GM23338 (cell line): ENCODE data around the gene NUTM2F. TPM values are rescaled to one million over a fixed set of nuclear protein-coding genes. Genes with fewer than 3 reads are reported as not detected.
A peak's percentile ranks its signal among the peaks of the same experiment; 100 is the strongest.
"Not testable (repeated sequence)": the region's sequence is repeated elsewhere in the genome, so short reads cannot be mapped to it uniquely, and the experiment has no call there.

Experiments
- ATAC-seq: fragments of 200-7000 bp; cut with Tn5 transposase; 3 replicates; pipeline ENCODE4 v1.9.1; 2020
- DNase-seq: peaks from one replicate; pipeline ENCODE4 v3.0.0-alpha.2; 2015; ENCODE audit warnings: low spot score
- H2AFZ ChIP-seq: fragments of 200-600 bp; sonication (generic); 2 replicates; pipeline ENCODE4 v1.8.0; 2016; ENCODE audit warnings: antibody characterized with exemption, mild to moderate bottlenecking, moderate library complexity
- H3F3A ChIP-seq: fragments of 200-600 bp; sonication (generic); replicated peaks from 2 replicates; pipeline ENCODE4 v1.8.0; 2017; ENCODE audit warnings: antibody characterized with exemption, mixed run types, low read depth
- H3K27ac ChIP-seq: fragments of 200-600 bp; sonication (generic); 2 replicates; pipeline ENCODE4 v1.6.1; 2016; ENCODE audit warnings: low read depth
- H3K27me3 ChIP-seq: fragments of 200-600 bp; sonication (generic); 2 replicates; pipeline ENCODE4 v1.8.0; 2016; ENCODE audit warnings: mild to moderate bottlenecking, mixed run types, moderate library complexity; ENCODE audit not compliant: insufficient read depth
- H3K36me3 ChIP-seq: fragments of 200-600 bp; sonication (generic); 2 replicates; pipeline ENCODE4 v1.8.0; 2016; ENCODE audit warnings: mild to moderate bottlenecking; ENCODE audit not compliant: insufficient read depth
- H3K4me1 ChIP-seq: fragments of 200-600 bp; sonication (generic); 2 replicates; pipeline ENCODE4 v1.8.0; 2016; ENCODE audit warnings: mild to moderate bottlenecking, moderate library complexity; ENCODE audit not compliant: insufficient read depth
- H3K4me2 ChIP-seq: fragments of 200-600 bp; sonication (generic); 2 replicates; pipeline ENCODE4 v1.7.1; 2017; ENCODE audit warnings: mixed run types
- H3K4me3 ChIP-seq: fragments of 200-600 bp; sonication (generic); 2 replicates; pipeline ENCODE4 v1.6.1; 2016; ENCODE audit warnings: mixed run types
- H3K79me2 ChIP-seq: fragments of 200-600 bp; sonication (generic); replicated peaks from 2 replicates; pipeline ENCODE4 v1.8.0; 2017; ENCODE audit warnings: mild to moderate bottlenecking; ENCODE audit not compliant: insufficient read depth
- H3K9me2 ChIP-seq: fragments of 200-600 bp; sonication (generic); 2 replicates; pipeline ENCODE4 v1.8.0; 2017; ENCODE audit not compliant: insufficient read depth
- H4K20me1 ChIP-seq: fragments of 200-600 bp; sonication (generic); replicated peaks from 2 replicates; pipeline ENCODE4 v1.8.0; 2017; ENCODE audit warnings: mild to moderate bottlenecking; ENCODE audit not compliant: insufficient read depth
- H3K27ac Mint-ChIP-seq: 2 replicates; pipeline ENCODE4 v1.8.0; 2020; ENCODE audit warnings: inconsistent platforms, mild to moderate bottlenecking, moderate library complexity, mixed read lengths
- H3K27me3 Mint-ChIP-seq: 3 replicates; pipeline ENCODE4 v1.8.0; 2022; ENCODE audit warnings: low read depth, mild to moderate bottlenecking, moderate library complexity, mixed read lengths, inconsistent platforms; ENCODE audit not compliant: insufficient read depth, poor library complexity
- H3K36me3 Mint-ChIP-seq: 3 replicates; pipeline ENCODE4 v1.8.0; 2021; ENCODE audit warnings: low read depth, mild to moderate bottlenecking, inconsistent platforms, moderate library complexity, mixed read lengths
- H3K4me1 Mint-ChIP-seq: 3 replicates; pipeline ENCODE4 v1.8.0; 2020; ENCODE audit warnings: mild to moderate bottlenecking, inconsistent platforms, mixed read lengths
- H3K4me3 Mint-ChIP-seq: 3 replicates; pipeline ENCODE4 v1.8.0; 2021; ENCODE audit warnings: moderate library complexity, mild to moderate bottlenecking, inconsistent platforms, mixed read lengths
- H3K9me3 Mint-ChIP-seq: 3 replicates; pipeline ENCODE4 v1.8.0; 2020; ENCODE audit warnings: moderate library complexity, mild to moderate bottlenecking, inconsistent platforms, mixed read lengths
- CTCF ChIP-seq, 2 experiments: fragments of 200-600 bp in 1 of 2; sonication (generic) in 1 of 2; conservative IDR thresholded peaks; 2 replicates each; pipeline versions ENCODE4 v1.5.1 to v1.6.1; 2016 to 2017; ENCODE audit warnings: antibody characterized with exemption in 2 of 2, low read depth in 2 of 2, mild to moderate bottlenecking in 2 of 2, moderate library complexity in 1 of 2
- polyA plus RNA-seq: library from polyadenylated mRNA; unstranded; fragments of >200 nt; fragmentation: Nextera tagmentation; extraction: Ambion mirVana; gene quantifications from 2 replicates; pipeline ENCODE4 v1.2.1, GENCODE V29; 2016
- total RNA-seq: library from RNA; depleted of rRNA; stranded (reverse); fragments of >200 nt; shearing (Covaris generic); gene quantifications from 2 replicates; pipeline ENCODE4 v1.2.3, GENCODE V29; 2014

Gene NUTM2F
- total and polyA plus RNA-seq, 2 experiments from 2014 or later = 0.19 to 0.45 TPM

- not testable (repeated sequence) for DNase-seq, H3K27me3 Mint-ChIP-seq, H3K27me3 ChIP-seq, H2AFZ ChIP-seq, H3K4me3 ChIP-seq, H3K4me3 Mint-ChIP-seq, H3K36me3 ChIP-seq, H3K36me3 Mint-ChIP-seq, H3K27ac Mint-ChIP-seq, H3K9me3 Mint-ChIP-seq, H3K9me2 ChIP-seq, H3K79me2 ChIP-seq, H3F3A ChIP-seq, H3K27ac ChIP-seq, H3K4me2 ChIP-seq, H3K4me1 ChIP-seq, H4K20me1 ChIP-seq, H3K4me1 Mint-ChIP-seq
- ATAC-seq = peak; percentile 71
Observed at GRCh38 chr9:94340750-94341149, 12.3 kb upstream of the NUTM2F start.

GRCh38 chr9:94339657-94340056, 11.2 kb upstream of the NUTM2F start:
- not testable (repeated sequence) for ATAC-seq, H3F3A ChIP-seq, DNase-seq, H2AFZ ChIP-seq, H3K27ac ChIP-seq, H3K36me3 ChIP-seq, H3K36me3 Mint-ChIP-seq, H3K4me3 ChIP-seq, H3K9me2 ChIP-seq, H3K4me3 Mint-ChIP-seq, H3K4me1 ChIP-seq, H3K9me3 Mint-ChIP-seq, H4K20me1 ChIP-seq, H3K27me3 ChIP-seq, H3K4me1 Mint-ChIP-seq, H3K79me2 ChIP-seq, H3K4me2 ChIP-seq, H3K27me3 Mint-ChIP-seq, H3K27ac Mint-ChIP-seq

GRCh38 chr9:94338723-94339122, 10.3 kb upstream of the NUTM2F start:
- H3K4me3 Mint-ChIP-seq, H3K4me2 ChIP-seq, DNase-seq, H3K4me3 ChIP-seq, H4K20me1 ChIP-seq, H3K27me3 ChIP-seq, H3K27ac ChIP-seq, H3K4me1 ChIP-seq, H3K27ac Mint-ChIP-seq, H3K79me2 ChIP-seq, H3K27me3 Mint-ChIP-seq, H3K4me1 Mint-ChIP-seq, H3F3A ChIP-seq, H3K9me2 ChIP-seq, H3K36me3 Mint-ChIP-seq, H3K9me3 Mint-ChIP-seq, H2AFZ ChIP-seq, H3K36me3 ChIP-seq: not testable (repeated sequence)
- peak; percentile 59 for ATAC-seq

- not testable (repeated sequence) for DNase-seq, H3K27ac Mint-ChIP-seq, H3K27me3 Mint-ChIP-seq, H3K36me3 ChIP-seq, H3K27ac ChIP-seq, H3K4me2 ChIP-seq, H3K4me3 ChIP-seq, H3F3A ChIP-seq, H3K4me1 ChIP-seq, H3K27me3 ChIP-seq, H4K20me1 ChIP-seq, H2AFZ ChIP-seq, H3K79me2 ChIP-seq, H3K4me1 Mint-ChIP-seq, H3K4me3 Mint-ChIP-seq, H3K9me3 Mint-ChIP-seq, ATAC-seq, H3K36me3 Mint-ChIP-seq, H3K9me2 ChIP-seq
Observed at GRCh38 chr9:94336445-94336844, 8.0 kb upstream of the NUTM2F start.

- not testable (repeated sequence) for H3K27ac Mint-ChIP-seq, H3K4me1 Mint-ChIP-seq, H3K36me3 Mint-ChIP-seq, H3K27me3 ChIP-seq, H3K27ac ChIP-seq, H3K4me3 ChIP-seq, H3K9me2 ChIP-seq, H3K9me3 Mint-ChIP-seq, H3K27me3 Mint-ChIP-seq, H3K79me2 ChIP-seq, H3K4me1 ChIP-seq, H2AFZ ChIP-seq, H4K20me1 ChIP-seq, H3F3A ChIP-seq, H3K4me2 ChIP-seq, H3K4me3 Mint-ChIP-seq, H3K36me3 ChIP-seq
- ATAC-seq (peak; percentile 91), DNase-seq (peak; percentile 19)
- TF ChIP-seq CTCF (conservative IDR thresholded peaks at IDR 0.05; ENCODE audit: low read depth in 2 of 2) = peak; percentile 21 to 25; a peak in 2 of 4 replicates
Observed at GRCh38 chr9:94325583-94325982, 2.9 kb downstream of the NUTM2F start.

- H3K27ac ChIP-seq, H3K4me2 ChIP-seq, H3K79me2 ChIP-seq, H3K27ac Mint-ChIP-seq, DNase-seq, H3K27me3 Mint-ChIP-seq, H3K4me3 ChIP-seq, H4K20me1 ChIP-seq, H3K27me3 ChIP-seq, H3K9me3 Mint-ChIP-seq, H3K4me3 Mint-ChIP-seq, H2AFZ ChIP-seq, H3K9me2 ChIP-seq, ATAC-seq, H3F3A ChIP-seq, H3K4me1 ChIP-seq, H3K36me3 Mint-ChIP-seq, H3K36me3 ChIP-seq, H3K4me1 Mint-ChIP-seq: not testable (repeated sequence)
Observed at GRCh38 chr9:94323153-94323798, 5.2 kb downstream of the NUTM2F start.
